Measurements from ENCODE around the gene DHRS7C.

DHRS7C gene

DNA sequence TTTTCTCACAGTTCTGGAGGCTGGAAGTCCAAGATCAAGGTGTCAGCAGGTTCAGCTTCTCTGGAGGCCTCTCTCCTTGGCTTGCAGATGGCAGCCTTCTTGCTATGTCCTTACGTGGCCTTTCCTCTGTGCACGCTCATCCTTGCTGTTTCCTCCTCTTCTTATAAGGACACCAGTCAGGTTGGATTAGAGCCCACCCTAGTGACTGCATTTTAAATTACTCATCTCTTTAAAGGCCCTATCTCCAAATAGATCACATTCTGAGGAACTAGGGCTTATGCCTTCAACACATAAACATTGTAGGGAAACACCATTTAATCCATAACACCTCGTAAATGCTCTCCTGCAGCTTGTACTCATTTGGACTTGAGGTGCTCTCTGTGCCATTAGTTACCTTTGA, 36.3 kb downstream of the DHRS7C start:
- DNase-seq: no peak

GRCh38 chr17:9750524-9750923, 40.9 kb downstream of the DHRS7C start:
- DNase-seq: no peak

DNA sequence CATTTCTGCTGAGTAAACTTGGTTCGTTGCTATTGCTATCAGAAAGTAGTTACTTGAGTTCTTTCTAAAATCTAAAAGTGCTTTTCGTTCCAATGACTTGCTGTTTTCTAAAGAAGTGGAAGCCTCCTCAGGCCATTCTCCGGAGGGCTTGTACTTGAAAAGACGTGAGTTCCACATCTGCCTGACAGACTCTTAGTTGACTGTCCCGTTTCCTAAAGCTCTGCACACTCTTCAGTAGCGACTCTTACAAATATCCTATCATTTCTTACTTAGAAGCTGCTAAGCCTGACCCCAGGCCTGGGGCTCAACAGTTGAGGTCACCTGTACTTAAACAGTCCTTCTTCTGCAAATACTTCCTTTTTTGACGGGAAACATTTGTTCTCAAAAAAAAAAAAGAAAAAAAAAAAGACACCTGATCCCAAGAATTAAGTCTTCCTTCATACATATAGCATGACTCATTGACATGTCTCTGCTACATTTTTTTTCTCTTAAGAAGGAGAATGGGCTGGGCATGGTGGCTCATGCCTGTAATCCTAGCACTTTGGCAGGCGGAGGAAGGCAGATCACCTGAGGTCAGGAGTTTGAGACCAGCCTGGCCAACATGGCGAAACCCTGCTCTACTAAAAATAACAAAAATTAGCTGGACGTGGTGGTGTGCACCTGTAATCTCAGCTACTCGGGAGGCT, 61.5 kb downstream of the DHRS7C start:
- no peak for DNase-seq

- peak; percentile 64 for DNase-seq
Measured at GRCh38 chr17:9729034-9729650, 62.2 kb downstream of the DHRS7C start.

DNA sequence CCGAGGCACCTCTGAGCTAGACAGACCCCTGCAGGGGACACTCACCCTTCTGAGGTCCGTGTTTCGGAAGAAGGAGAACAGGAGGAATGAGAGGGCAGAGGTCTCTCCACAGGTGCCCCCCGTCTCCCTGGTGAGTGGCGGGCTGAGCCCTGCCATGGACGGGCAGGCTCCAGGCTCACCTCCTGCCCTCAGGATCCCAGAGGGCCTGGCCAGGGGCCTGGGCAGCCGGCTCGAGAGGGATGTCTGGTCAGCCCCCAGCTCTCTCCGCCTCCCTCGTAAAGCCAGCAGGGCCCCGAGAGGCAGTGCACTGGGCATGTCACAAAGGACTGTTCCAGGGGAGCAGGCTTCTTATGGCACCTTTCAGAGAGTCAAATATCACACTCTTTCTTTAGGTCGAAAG, 62.8 kb downstream of the DHRS7C start:
- DNase-seq: no peak

- no peak for DNase-seq
Measured at GRCh38 chr17:9728005-9728404, 63.4 kb downstream of the DHRS7C start.

GRCh38 chr17:9726291-9726690, 65.1 kb downstream of the DHRS7C start:
- no peak for DNase-seq

DNA sequence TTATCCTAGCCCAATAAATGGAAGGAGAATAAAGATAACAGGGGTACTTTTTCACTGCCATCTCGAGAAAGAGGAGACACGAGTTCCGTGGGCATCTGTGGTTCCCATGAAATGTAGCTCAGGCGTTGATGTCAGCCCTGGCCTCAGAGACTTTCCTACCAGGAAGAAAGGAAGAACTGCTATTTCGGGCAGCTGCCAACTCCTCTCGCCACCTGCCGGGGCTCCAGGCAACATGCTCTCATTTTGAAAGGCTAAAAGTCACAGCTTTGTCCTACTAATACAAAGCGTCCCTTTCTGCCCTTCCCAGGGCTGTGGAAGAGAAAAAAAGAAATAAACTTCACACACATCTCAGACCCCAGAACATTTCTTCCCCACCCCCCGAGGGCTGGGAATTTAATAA, 65.8 kb downstream of the DHRS7C start:
- no peak for DNase-seq

Measured in suppressor macrophage treated with lipopolysaccharide for 4 hours (primary cell).